Body of pancreas (tissue), 4 donors: ENCODE measurements around the gene HLA-F.

Experiments used
- CTCF ChIP-seq, 7 experiments: fragments of 450-650 bp in 4 of 7; fragments of 200-600 bp in 3 of 7; sonication (generic) in 3 of 7; IDR thresholded peaks; one replicate each; pipeline ENCODE4 v1.5.1; 2016 to 2019; ENCODE audit warnings: antibody characterized with exemption in 7 of 7
- POLR2A ChIP-seq, 3 donors: fragments of 450-650 bp; IDR thresholded peaks; one replicate each; pipeline ENCODE4 v1.6.1; 2016; ENCODE audit warnings: antibody characterized with exemption in 3 of 3, mild to moderate bottlenecking in 2 of 3

DNA sequence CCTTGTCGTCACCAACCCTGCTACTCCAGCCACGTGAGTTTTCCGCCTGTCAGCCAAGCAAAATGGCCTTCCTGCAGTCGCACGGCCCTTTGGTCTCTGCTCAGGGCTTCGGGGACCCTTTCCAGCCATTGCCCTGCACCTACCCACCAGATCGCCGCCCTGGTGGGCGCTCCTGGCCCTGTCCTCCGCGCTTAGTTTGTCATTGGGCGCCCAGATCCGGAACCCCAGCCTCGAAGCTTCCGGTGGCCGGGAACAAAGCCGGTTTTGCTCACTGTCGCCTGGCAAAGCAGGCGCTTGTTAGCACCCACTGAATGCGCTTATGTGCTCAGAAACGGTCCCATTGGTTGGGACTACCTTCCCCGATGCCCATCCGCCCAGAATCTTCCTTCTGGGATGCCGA, 42.8 kb upstream of the HLA-F start:
- no peak for TF ChIP-seq CTCF (IDR thresholded peaks at IDR 0.05)
- no peak for TF ChIP-seq POLR2A (IDR thresholded peaks at IDR 0.05)
